NCI-H187 (cell line): Measurements from ENCODE around the gene MNT.

Source experiments
- DNase-seq, 2 experiments: peaks; one replicate each; lab custom pipeline; 2025; lab: John Stamatoyannopoulos, UW

Gene MNT

GRCh38 chr17:2380950-2381649 is 19.8 kb downstream of the MNT start:
- DNase-seq, result no peak

DNA sequence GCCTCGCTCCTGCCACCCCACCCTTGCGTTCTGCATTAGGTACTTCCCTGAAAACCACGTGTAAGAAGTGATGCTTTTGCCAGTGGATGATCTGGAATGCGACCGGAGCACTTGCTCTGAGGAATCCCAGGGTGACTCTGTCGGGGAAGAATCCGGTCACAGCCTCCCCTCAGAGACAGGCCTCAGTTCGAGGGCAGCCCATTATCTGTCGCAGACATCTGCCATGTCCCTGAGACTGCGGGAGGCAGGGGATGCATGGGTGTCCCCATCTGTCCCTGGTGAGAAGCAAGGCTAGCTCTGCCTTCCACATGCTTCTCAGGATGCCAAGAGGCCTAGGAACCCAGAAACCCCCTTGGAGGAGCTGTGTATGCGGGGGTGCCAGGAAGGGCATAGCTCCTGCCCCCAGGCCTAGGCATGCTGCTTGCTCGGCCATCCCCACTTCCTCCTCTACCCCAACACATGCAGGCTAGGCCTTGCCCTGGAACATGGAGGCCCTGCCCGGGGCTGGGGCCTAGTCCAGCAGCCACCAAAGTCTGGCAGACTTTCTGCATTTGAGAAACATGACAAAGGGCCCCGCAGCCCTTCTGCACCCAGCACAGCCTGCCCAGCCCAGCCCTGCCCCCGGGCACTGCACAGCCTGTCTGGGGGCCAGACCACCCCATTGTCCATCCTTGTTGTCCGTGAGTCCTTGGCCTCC is 20.5 kb downstream of the MNT start:
- no peak for DNase-seq

GRCh38 chr17:2379489-2380225 is 21.2 kb downstream of the MNT start:
- no peak for DNase-seq

- no peak for DNase-seq
Measured at GRCh38 chr17:2378905-2379304, 22.0 kb downstream of the MNT start.

DNA sequence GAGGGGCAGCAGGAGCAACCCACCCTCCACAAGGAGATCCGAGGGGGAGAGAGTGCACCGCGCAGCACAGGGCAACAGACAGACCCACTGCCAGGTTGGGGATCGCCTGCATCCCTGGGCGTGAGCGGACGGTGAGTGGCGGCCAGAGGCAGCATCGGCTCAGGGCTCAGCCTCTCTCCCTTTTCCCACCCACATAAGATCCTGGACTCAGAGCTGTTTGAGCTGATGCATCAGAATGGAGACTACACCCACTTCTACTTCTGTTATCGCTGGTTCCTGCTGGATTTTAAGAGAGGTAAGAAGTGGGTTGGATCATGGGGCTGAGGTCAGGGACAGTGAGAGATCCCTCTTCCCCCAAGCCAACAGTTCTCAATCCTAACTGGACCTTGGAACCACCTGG is 23.2 kb downstream of the MNT start:
- no peak for DNase-seq

- no peak for DNase-seq
Measured at GRCh38 chr17:2376107-2376506, 24.8 kb downstream of the MNT start.

DNA sequence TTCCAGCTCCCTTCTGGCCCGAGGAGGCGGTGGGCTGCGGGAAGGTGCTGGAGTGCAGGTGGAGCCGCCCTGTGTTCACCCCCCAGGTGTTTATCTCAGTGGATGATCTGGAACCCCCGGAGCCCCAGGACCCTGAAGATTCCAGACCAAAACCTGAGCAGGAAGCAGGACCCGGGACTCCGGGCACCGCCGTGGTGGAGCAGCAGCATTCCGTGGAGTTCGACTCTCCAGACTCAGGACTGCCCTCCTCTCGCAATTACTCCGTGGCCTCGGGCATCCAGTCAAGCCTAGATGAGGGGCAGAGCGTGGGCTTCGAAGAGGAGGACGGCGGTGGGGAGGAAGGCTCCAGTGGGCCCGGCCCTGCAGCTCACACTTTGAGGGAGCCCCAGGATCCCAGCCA is 25.5 kb downstream of the MNT start:
- DNase-seq, result no peak

DNA sequence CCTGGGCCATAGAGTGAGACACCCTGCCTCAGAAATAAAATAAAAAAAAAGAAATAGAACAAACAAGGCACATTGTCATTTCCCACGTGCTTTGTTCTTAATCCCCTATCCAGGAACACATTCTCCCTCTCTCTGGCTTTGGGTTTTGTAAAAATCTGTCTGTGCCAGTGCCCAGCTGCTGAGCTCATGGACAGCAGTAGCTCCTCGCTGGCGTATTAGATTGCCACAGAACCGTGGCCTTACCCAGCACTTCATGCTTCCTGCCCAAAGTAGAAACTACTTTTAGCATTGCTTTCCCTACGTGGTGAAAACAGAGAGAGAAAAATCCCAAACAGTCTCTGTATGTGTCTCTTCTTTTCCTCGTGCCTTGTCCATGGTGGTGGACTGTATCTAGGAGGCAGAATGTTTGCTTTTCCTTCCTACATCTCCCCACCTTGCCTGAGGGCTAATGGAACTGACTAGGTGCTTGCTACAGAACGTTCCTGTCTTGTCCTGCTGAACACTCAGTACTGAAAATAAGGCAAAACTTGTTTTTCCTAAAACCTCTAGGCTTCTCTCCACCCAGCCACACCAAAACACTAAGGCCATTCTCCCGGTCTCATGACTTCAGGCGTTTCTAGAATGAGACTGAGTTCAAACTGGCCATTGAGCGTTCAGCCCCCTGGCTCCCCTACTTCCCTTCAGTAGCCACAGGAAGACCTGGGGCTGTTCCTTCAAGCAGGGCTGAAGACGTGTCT is 26.1 kb downstream of the MNT start:
- no peak for DNase-seq

GRCh38 chr17:2373179-2373578 is 27.7 kb downstream of the MNT start:
- no peak for DNase-seq

DNA sequence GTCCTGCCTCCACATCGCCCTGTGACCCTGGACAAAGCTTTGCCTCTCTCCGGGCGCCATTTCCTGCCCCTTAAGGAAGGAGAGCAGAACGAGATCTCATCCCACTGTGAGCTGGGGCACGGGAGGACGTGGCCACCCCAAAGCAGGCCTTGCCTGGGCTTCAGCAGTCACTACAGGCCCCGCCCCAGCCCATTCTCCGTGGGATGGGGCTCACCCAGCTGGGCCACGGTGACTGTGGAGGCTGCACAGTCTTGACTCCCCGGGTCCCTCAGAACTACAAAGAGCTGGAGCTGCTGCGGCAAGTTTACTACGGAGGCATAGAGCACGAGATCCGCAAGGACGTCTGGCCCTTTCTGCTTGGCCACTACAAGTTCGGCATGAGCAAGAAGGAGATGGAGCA is 28.2 kb downstream of the MNT start:
- no peak for DNase-seq

GRCh38 chr17:2372180-2372579 is 28.7 kb downstream of the MNT start:
- DNase-seq, result no peak

- no peak for DNase-seq
Measured at GRCh38 chr17:2371183-2372130, 29.4 kb downstream of the MNT start.

GRCh38 chr17:2370211-2370589 is 30.7 kb downstream of the MNT start:
- DNase-seq, result no peak

DNA sequence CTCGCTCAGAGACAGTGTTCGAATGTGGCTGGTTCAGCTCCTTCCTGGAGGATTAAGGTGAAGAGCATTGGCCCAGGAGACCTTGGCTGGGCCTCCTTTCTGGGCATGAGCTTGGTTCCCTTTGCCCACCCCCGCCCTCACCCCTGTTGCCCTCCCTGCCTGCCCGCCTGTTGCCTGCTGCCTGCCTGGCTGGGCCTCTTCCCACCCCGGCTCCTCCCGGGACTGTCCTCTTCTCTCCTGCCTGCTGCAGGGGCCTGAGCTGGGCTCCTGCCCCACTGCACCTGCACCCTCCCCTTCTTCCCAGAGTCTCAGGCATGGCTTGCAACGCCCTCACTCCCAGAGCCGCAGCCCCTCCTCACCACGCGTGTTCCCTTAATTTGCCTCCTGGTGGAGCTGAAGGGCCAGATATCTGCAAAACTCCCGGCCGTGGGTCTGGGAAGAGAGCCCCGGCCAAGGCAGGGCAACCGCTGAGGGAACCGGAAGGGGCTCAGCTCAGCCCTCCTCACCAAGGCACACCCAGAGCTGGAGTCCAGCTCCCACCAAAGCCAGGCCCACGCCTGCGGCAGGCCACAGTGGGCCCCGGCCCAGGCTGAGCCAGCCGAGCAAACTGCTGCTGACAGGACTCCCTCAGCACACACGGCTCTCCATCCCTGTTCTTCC is 31.2 kb downstream of the MNT start:
- no peak for DNase-seq

DNA sequence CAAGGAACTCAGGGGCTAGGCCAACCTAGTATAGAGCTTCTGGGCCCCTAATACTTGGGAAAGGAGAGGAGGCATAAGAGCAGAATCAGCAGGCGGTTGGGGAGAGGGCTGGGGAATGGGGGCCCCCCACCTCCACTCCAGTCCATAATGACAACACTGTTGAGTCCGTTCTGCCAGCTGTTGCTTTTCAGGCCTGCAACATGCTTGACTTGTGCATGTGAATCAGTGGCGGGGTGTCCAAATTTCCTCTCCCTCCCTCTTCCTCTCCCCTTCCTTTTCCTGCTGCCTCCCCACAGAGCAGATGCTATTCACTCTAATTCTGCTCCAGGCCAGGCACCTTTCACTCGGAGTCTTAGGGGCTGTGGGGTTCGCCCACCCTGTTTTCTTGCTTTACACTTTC is 31.8 kb downstream of the MNT start:
- no peak for DNase-seq

DNA sequence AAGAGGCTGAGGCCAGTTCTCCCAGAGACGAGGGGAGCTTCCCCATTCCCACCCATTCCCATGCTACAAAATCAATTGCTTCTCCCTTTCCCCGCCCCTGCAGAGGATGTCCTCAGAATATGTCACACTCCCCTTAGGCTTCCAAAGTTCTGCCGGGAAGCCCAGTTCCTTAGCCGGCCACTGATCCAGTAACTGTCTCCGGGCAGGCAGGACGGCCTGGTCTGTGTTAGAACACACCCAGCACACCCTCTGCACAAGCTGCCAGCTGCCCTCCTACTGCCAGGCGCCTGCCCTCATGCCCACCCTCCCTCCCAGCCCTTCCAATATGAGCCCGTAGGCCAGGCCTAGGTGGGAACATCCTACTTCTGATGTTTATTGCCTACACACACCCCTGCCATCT is 32.5 kb downstream of the MNT start:
- no peak for DNase-seq

DNA sequence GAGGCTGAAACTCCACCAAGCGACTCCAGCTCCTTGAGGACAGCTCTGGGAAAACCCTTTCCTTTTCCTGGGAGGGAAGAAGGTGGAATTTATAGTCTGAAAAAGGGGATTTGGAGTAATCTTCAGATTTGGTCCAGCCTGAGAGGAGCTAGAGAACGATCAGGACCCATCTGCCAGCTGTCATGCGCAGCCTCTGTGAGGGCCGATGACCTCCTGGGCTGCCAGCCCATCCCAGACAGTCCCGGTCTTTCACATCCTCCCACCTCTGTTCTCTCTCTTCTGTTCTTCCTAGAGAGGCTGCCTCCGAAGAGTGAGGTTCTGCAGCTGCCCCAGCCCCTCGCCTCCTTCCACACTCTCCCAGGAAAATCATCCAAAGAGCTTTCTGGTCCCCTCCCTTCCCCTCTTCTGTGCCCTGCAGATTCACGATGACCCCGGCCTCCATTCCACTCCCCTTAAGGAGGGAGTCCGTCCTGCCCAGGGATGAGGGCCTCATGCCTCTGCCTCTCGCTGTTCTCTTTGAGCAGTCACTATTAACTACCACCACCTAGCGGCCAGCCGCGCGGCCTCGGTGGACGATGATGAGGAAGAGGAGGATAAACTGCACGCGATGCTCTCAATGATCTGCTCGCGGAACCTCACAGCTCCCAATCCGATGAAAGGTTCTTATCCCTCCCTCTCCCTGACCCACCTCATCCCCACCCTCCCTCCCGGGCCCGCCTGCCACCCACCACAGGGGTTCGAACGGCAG is 33.9 kb downstream of the MNT start:
- no peak for DNase-seq

GRCh38 chr17:2365132-2365531 is 35.7 kb downstream of the MNT start:
- DNase-seq, result no peak

DNA sequence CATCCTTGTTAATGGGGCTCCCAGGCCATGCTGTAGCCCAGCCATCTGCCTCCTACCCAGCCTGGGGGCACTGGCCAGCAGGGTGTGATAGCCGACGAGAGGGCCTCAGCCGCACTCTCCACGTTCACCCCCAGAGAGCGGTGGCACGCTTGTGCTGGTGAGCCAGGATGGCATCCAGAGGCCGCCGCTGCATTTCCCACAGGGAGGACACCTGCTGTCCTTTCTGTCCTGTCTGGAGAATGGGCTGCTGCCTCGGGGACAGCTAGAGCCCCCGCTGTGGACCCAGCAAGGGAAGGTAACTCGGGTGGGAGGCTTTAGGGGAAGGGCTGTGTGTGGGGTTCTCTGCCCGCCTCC is 36.1 kb downstream of the MNT start:
- no peak for DNase-seq
